ENCODE results near the gene HIBADH.

DNA sequence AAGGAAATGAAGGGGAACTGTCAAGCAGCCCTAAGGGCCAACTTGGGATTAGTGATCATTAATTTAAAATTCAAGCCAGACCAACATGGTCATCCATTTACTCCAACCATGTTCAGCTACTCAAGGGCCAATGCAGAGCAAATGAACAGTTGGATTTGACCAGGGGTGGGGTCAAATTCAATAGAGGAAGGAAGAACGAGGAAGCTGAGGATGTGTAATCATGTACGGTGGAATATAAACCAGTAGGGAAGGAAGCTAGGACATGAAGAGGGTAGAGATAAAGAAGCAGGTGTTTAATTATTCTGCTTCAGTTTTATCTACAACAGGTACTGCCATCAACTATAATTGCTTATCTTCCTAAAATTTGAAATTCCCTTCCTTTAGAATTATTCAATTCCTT is 81.6 kb downstream of the HIBADH start:
- TF ChIP-seq, protein P1, sequence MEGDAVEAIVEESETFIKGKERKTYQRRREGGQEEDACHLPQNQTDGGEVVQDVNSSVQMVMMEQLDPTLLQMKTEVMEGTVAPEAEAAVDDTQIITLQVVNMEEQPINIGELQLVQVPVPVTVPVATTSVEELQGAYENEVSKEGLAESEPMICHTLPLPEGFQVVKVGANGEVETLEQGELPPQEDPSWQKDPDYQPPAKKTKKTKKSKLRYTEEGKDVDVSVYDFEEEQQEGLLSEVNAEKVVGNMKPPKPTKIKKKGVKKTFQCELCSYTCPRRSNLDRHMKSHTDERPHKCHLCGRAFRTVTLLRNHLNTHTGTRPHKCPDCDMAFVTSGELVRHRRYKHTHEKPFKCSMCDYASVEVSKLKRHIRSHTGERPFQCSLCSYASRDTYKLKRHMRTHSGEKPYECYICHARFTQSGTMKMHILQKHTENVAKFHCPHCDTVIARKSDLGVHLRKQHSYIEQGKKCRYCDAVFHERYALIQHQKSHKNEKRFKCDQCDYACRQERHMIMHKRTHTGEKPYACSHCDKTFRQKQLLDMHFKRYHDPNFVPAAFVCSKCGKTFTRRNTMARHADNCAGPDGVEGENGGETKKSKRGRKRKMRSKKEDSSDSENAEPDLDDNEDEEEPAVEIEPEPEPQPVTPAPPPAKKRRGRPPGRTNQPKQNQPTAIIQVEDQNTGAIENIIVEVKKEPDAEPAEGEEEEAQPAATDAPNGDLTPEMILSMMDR (conservative IDR thresholded peaks at IDR 0.05) = no peak
- TF ChIP-seq ZFX (IDR thresholded peaks at IDR 0.05) = no peak

Measured in C4-2B (cell line).